Prostate gland (tissue), 2 donors: ENCODE data around the gene GANAB. TPM values are rescaled to one million over a fixed set of nuclear protein-coding genes. Genes with fewer than 3 reads are reported as not detected.

Source experiments
- DNase-seq: peaks from one replicate; pipeline ENCODE4 v3.0.0-alpha.2; 2019; ENCODE audit warnings: low spot score
- H3K27ac ChIP-seq, 2 donors: fragments of 200-600 bp; sonication (generic); 2 replicates each; pipeline ENCODE4 v1.5.1; 2017 to 2019
- H3K27me3 ChIP-seq: fragments of 200-600 bp; sonication (generic); replicated peaks from 2 replicates; pipeline ENCODE4 v1.5.1; 2019; ENCODE audit not compliant: insufficient read depth
- H3K36me3 ChIP-seq, 2 donors: fragments of 200-600 bp; sonication (generic); 1 replicate in 1 of 2; 2 replicates in 1 of 2; pipeline versions ENCODE4 v1.5.1 to v1.8.1; 2017 to 2019
- H3K4me1 ChIP-seq: fragments of 200-600 bp; sonication (generic); replicated peaks from 2 replicates; pipeline ENCODE4 v1.5.1; 2019
- H3K4me3 ChIP-seq, 2 donors: fragments of 200-600 bp; sonication (generic); 2 replicates each; pipeline ENCODE4 v1.5.1; 2017 to 2019
- H3K9me3 ChIP-seq: fragments of 200-600 bp; sonication (generic); 2 replicates; pipeline ENCODE4 v1.5.1; 2017
- CTCF ChIP-seq, 4 experiments: fragments of 200-600 bp in 2 of 4; fragments of 450-650 bp in 2 of 4; sonication (generic) in 2 of 4; IDR thresholded peaks; 1 replicate in 3 of 4; 2 replicates in 1 of 4; pipeline ENCODE4 v1.5.1; 2016 to 2019; ENCODE audit warnings: antibody characterized with exemption in 4 of 4, mild to moderate bottlenecking in 2 of 4, moderate library complexity in 2 of 4
- POLR2A ChIP-seq: fragments of 450-650 bp; IDR thresholded peaks from one replicate; pipeline ENCODE4 v1.6.1; 2016; ENCODE audit warnings: antibody characterized with exemption, mild to moderate bottlenecking
- POLR2AphosphoS5 ChIP-seq: sonication (generic); formaldehyde crosslinking; IDR thresholded peaks from one replicate; pipeline ENCODE4 v1.6.1; 2017; ENCODE audit warnings: antibody characterized with exemption
- WGBS: methylation state at CpG from one replicate; pipeline ENCODE4 v1.1.5; 2018; 5-methylcytosine and 5-hydroxymethylcytosine counted together
- intact Hi-C: fragments of 100-400 bp; cut with DNase I; formaldehyde crosslinking; loops from one replicate; pipeline ENCODE4 v1.14.2; 2022
- total RNA-seq, 2 donors: library from RNA; depleted of rRNA; stranded (reverse); fragments of >200 nt; gene quantifications; one replicate each; pipeline ENCODE4 v1.1.0, GENCODE V29; 2016

The GANAB gene
- total RNA-seq, 2 donors from 2014 or later: 163 to 199 TPM

DNA sequence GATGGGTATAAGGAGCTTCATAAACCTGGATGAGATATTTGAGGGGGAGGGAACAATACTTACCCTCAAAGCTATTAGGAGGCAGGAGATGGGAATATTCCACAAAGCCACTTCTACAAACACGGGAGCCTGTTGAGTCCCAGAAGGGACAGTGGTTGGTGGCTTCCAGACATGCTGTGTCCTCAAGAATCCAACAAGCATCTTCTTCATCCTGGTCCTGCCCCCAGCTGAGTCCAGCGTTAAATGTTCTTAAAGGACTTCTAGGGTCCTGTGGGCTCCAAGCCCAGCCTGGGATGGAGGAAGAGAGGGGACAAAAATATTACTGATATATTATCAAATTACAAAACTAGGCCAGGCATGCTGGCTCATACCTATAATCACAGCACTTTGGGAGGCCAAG is 21.0 kb upstream of the GANAB start:
- Histone ChIP-seq H3K36me3 (no peaks in the 10 kb centered on the region), H3K27ac (no peak overlapping the region), H3K4me3 (no peak overlapping the region), H3K4me1 (peaks cover 12% of the 10 kb centered on the region), H3K27me3 (no peaks in the 10 kb centered on the region), H3K9me3 (no peaks in the 10 kb centered on the region)
- DNase-seq: no peak
- intact Hi-C loops: no loop called here
- 53% methylated on average over 2 of the region's 2 CpGs for WGBS
- TF ChIP-seq CTCF (IDR thresholded peaks at IDR 0.05) (no peak), POLR2AphosphoS5 (no peak), POLR2A (no peak)

GRCh38 chr11:62666259-62666926 is 20.0 kb upstream of the GANAB start:
- intact Hi-C loops: no loop called here
- H3K4me3 ChIP-seq: peak overlapping the region; percentile 80 to 86
- no peak for DNase-seq
- peaks cover 12% of the 10 kb centered on the region for H3K4me1 ChIP-seq
- TF ChIP-seq POLR2AphosphoS5: no peak
- no peak for TF ChIP-seq CTCF (IDR thresholded peaks at IDR 0.05)
- no peak for TF ChIP-seq POLR2A
- H3K27ac ChIP-seq: peak overlapping the region; percentile 87 to 90
- no peaks in the 10 kb centered on the region for H3K9me3 ChIP-seq
- no peaks in the 10 kb centered on the region for H3K36me3 ChIP-seq
- 33% methylated on average over 16 of the region's 16 CpGs for WGBS
- no peaks in the 10 kb centered on the region for H3K27me3 ChIP-seq

GRCh38 chr11:62665599-62666258 is 19.3 kb upstream of the GANAB start:
- Histone ChIP-seq H3K36me3 (no peaks in the 10 kb centered on the region), H3K27ac (peak overlapping the region; percentile 87 to 90), H3K4me1 (peaks cover 11% of the 10 kb centered on the region), H3K27me3 (no peaks in the 10 kb centered on the region), H3K4me3 (peak overlapping the region; percentile 80 to 86), H3K9me3 (no peaks in the 10 kb centered on the region)
- TF ChIP-seq POLR2AphosphoS5: no peak
- TF ChIP-seq CTCF (IDR thresholded peaks at IDR 0.05): no peak
- WGBS: 1% methylated on average over 39 of the region's 39 CpGs
- intact Hi-C loops: no loop called here
- peak; percentile 22 for DNase-seq

- Histone ChIP-seq H3K4me3 (peak within 1 kb of the TSS; percentile 80 to 86), H3K4me1 (peaks cover 10% of the 10 kb centered on the region), H3K27me3 (no peaks in the 10 kb centered on the region), H3K9me3 (no peaks in the 10 kb centered on the region), H3K36me3 (no peaks in the 10 kb centered on the region), H3K27ac (peak within 1 kb of the TSS; percentile 87 to 90)
- WGBS: under 1% methylated on average over 42 of the region's 47 CpGs
- peak; percentile 89 for TF ChIP-seq POLR2A
- TF ChIP-seq CTCF (IDR thresholded peaks at IDR 0.05): no peak
- TF ChIP-seq POLR2AphosphoS5: peak; percentile 97
- peak; percentile 96 for DNase-seq
- intact Hi-C loops: no loop called here
Measured at GRCh38 chr11:62665075-62665598, 18.7 kb upstream of the GANAB start, which contains the start of the genes C11orf98 and CSKMT. Gene C11orf98 (minus strand): TSS chr11:62665210. CDS start chr11:62665169, 41 bp downstream. Gene CSKMT (plus strand): TSS chr11:62665312. CDS start chr11:62665880, 568 bp downstream.
